Uterus (tissue), 4 donors: ENCODE results near the gene COPS8. TPM values are rescaled to one million over a fixed set of nuclear protein-coding genes. Genes with fewer than 3 reads are reported as not detected.

Experiments used
- DNase-seq, 2 donors: peaks; one replicate each; pipeline ENCODE4 v3.0.0-alpha.2; 2019 to 2020
- H3K27ac ChIP-seq, 2 donors: fragments of 200-600 bp; sonication (generic); 1 replicate in 1 of 2; 2 replicates in 1 of 2; pipeline ENCODE4 v1.5.1; 2016 to 2018
- H3K27me3 ChIP-seq, 2 donors: fragments of 200-600 bp; sonication (generic); one replicate each; pipeline ENCODE4 v1.5.1; 2018 to 2019; ENCODE audit warnings: control low read depth in 1 of 2
- H3K36me3 ChIP-seq, 2 donors: fragments of 200-600 bp; sonication (generic); one replicate each; pipeline ENCODE4 v1.5.1; 2019; ENCODE audit warnings: control low read depth in 1 of 2
- H3K4me1 ChIP-seq, 2 donors: fragments of 200-600 bp; sonication (generic); one replicate each; pipeline ENCODE4 v1.5.1; 2018 to 2019; ENCODE audit warnings: control low read depth in 1 of 2
- H3K4me3 ChIP-seq, 2 donors: fragments of 200-600 bp; sonication (generic); 1 replicate in 1 of 2; 2 replicates in 1 of 2; pipeline ENCODE4 v1.5.1; 2018 to 2019; ENCODE audit warnings: mild to moderate bottlenecking in 1 of 2
- H3K9me3 ChIP-seq, 2 donors: fragments of 200-600 bp; sonication (generic); one replicate each; pipeline ENCODE4 v1.5.1; 2019; ENCODE audit warnings: control low read depth in 1 of 2
- CTCF ChIP-seq, 4 experiments: fragments of 200-600 bp in 2 of 4; fragments of 450-650 bp in 2 of 4; sonication (generic) in 2 of 4; IDR thresholded peaks; one replicate each; pipeline ENCODE4 v1.5.1; 2016 to 2019; ENCODE audit warnings: antibody characterized with exemption in 4 of 4, mild to moderate bottlenecking in 2 of 4, moderate library complexity in 1 of 4
- POLR2A ChIP-seq, 2 donors: fragments of 450-650 bp; IDR thresholded peaks; one replicate each; pipeline ENCODE4 v1.6.1; 2016; ENCODE audit warnings: antibody characterized with exemption in 2 of 2, mild to moderate bottlenecking in 1 of 2, moderate library complexity in 1 of 2
- intact Hi-C: fragments of 100-400 bp; cut with DNase I; formaldehyde crosslinking; loops from one replicate; pipeline ENCODE4 v1.15.1; 2023; ENCODE audit warnings: low total_unique reads
- total RNA-seq, 4 donors: library from RNA; depleted of rRNA in 3 of 4; stranded (reverse); fragments of >200 nt in 3 of 4; gene quantifications; one replicate each; pipeline versions ENCODE4 v1.1.0 to v1.2.4, GENCODE V29; 2014 to 2023
- donor health status: DM: yes; HTN: yes; CAD: no.

Gene COPS8
- total RNA-seq, 4 donors from 2014 or later: 45.0 to 139 (median 60.8) TPM

GRCh38 chr2:237143118-237143517 is 57.4 kb downstream of the COPS8 start:
- peak overlapping the region; percentile 86 to 89 for H3K27ac ChIP-seq
- intact Hi-C loops: no loop called here
- no peak overlapping the region for H3K4me3 ChIP-seq
- peaks cover 0 to 11% of the 10 kb centered on the region in 2 donors for H3K9me3 ChIP-seq
- TF ChIP-seq CTCF (IDR thresholded peaks at IDR 0.05) (no peak), POLR2A (IDR thresholded peaks at IDR 0.05) (no peak)
- H3K36me3 ChIP-seq: no peaks in the 10 kb centered on the region
- no peak for DNase-seq
- peaks cover 0 to 5% of the 10 kb centered on the region in 2 donors for H3K4me1 ChIP-seq
- no peaks in the 10 kb centered on the region for H3K27me3 ChIP-seq

- Histone ChIP-seq H3K27ac (peak overlapping the region; percentile 86 to 89), H3K9me3 (peaks cover 0 to 11% of the 10 kb centered on the region in 2 donors), H3K4me1 (peaks cover 0 to 5% of the 10 kb centered on the region in 2 donors), H3K27me3 (no peaks in the 10 kb centered on the region), H3K36me3 (no peaks in the 10 kb centered on the region), H3K4me3 (no peak overlapping the region)
- DNase-seq: no peak
- TF ChIP-seq POLR2A (IDR thresholded peaks at IDR 0.05) (no peak), CTCF (IDR thresholded peaks at IDR 0.05) (peak in 1 of 4 experiments; percentile 3)
- intact Hi-C loops: no loop called here
Measured at GRCh38 chr2:237143676-237144440, 58.2 kb downstream of the COPS8 start.

- H3K27ac ChIP-seq: peak overlapping the region; percentile 75 to 89
- no peak overlapping the region for H3K4me3 ChIP-seq
- DNase-seq: no peak
- H3K36me3 ChIP-seq: no peaks in the 10 kb centered on the region
- H3K9me3 ChIP-seq: peaks cover 0 to 11% of the 10 kb centered on the region in 2 donors
- TF ChIP-seq POLR2A (IDR thresholded peaks at IDR 0.05) (no peak), CTCF (IDR thresholded peaks at IDR 0.05) (no peak)
- H3K4me1 ChIP-seq: peaks cover 0 to 5% of the 10 kb centered on the region in 2 donors
- no peaks in the 10 kb centered on the region for H3K27me3 ChIP-seq
- intact Hi-C loops: no loop called here
Measured at GRCh38 chr2:237144516-237144915, 58.8 kb downstream of the COPS8 start.

- Histone ChIP-seq H3K27me3 (no peaks in the 10 kb centered on the region), H3K4me1 (peaks cover 0 to 5% of the 10 kb centered on the region in 2 donors), H3K27ac (no peak overlapping the region), H3K9me3 (peaks cover 0 to 11% of the 10 kb centered on the region in 2 donors), H3K36me3 (no peaks in the 10 kb centered on the region), H3K4me3 (no peak overlapping the region)
- TF ChIP-seq POLR2A (IDR thresholded peaks at IDR 0.05) (no peak), CTCF (IDR thresholded peaks at IDR 0.05) (no peak)
- DNase-seq: no peak
- intact Hi-C loops: no loop called here
Measured at GRCh38 chr2:237147317-237147716, 61.6 kb downstream of the COPS8 start.

- Histone ChIP-seq H3K27ac (no peak overlapping the region), H3K4me3 (no peak overlapping the region), H3K4me1 (no peaks in the 10 kb centered on the region), H3K36me3 (no peaks in the 10 kb centered on the region), H3K9me3 (peaks cover 0 to 11% of the 10 kb centered on the region in 2 donors), H3K27me3 (no peaks in the 10 kb centered on the region)
- no peak for DNase-seq
- intact Hi-C loops: no loop called here
- TF ChIP-seq CTCF (IDR thresholded peaks at IDR 0.05): no peak
- TF ChIP-seq POLR2A (IDR thresholded peaks at IDR 0.05): no peak
Measured at GRCh38 chr2:237148624-237149023, 62.9 kb downstream of the COPS8 start.
